Putamen (tissue), 1 donor: Measurements from ENCODE around the gene PFDN2.

Source experiments
- DNase-seq: peaks from one replicate; pipeline ENCODE4 v3.0.0-alpha.2; 2016; ENCODE audit warnings: low spot score

PFDN2 gene

DNA sequence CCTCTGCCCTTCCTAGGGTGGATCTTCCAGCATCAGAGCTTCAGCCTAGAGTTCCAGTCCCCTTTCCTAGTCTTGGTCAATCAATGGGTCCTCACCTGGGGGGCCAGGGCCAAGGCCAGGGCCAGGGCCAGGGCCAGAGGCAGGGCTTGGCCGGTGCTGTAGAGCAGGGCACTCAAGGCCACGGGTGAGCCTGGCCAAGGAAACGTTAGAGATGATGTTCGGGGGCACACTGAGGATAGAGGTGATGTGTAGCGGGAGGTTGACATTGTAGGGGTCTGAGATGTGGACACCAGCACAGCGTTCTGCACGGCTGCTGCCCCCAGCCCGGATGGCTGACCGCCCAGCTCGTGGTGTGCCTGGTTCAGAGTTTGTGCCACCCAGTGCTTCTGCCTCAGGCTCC, 66.6 kb downstream of the PFDN2 start:
- no peak for DNase-seq
